H9 (cell line): ENCODE data around the gene DIPK1B. TPM values are rescaled to one million over a fixed set of nuclear protein-coding genes. Genes with fewer than 3 reads are reported as not detected.

ENCODE experiments used
- DNase-seq: peaks from one replicate; pipeline ENCODE4 v3.0.0-alpha.2; 2017
- H2AFZ ChIP-seq: one replicate; pipeline ENCODE4 v1.6.1; 2013; ENCODE audit warnings: mild to moderate bottlenecking, low read length, control low read depth, moderate library complexity
- H2AK5ac ChIP-seq: 2 replicates; pipeline ENCODE4 v1.6.1; 2013; ENCODE audit warnings: low read length, control low read depth, mixed read lengths; ENCODE audit not compliant: insufficient read length
- H2BK120ac ChIP-seq: one replicate; pipeline ENCODE4 v1.6.1; 2013; ENCODE audit warnings: low read depth, mild to moderate bottlenecking, low read length, control low read depth, inconsistent platforms; ENCODE audit not compliant: poor library complexity, severe bottlenecking
- H2BK12ac ChIP-seq: 2 replicates; pipeline ENCODE4 v1.6.1; 2013; ENCODE audit warnings: low read length, control low read depth, mixed read lengths, low read depth; ENCODE audit not compliant: insufficient read length
- H2BK15ac ChIP-seq: 2 replicates; pipeline ENCODE4 v1.6.1; 2013; ENCODE audit warnings: low read depth, low read length, control low read depth
- H2BK20ac ChIP-seq: one replicate; pipeline ENCODE4 v1.6.1; 2013; ENCODE audit warnings: low read depth, mild to moderate bottlenecking, low read length, control low read depth, inconsistent platforms; ENCODE audit not compliant: poor library complexity, severe bottlenecking
- H2BK5ac ChIP-seq: 2 replicates; pipeline ENCODE4 v1.6.1; 2013; ENCODE audit warnings: low read length, control low read depth, mixed read lengths; ENCODE audit not compliant: insufficient read length
- H3K14ac ChIP-seq: 2 replicates; pipeline ENCODE4 v1.6.1; 2013; ENCODE audit warnings: low read length, control low read depth; ENCODE audit not compliant: insufficient read depth
- H3K18ac ChIP-seq: 2 replicates; pipeline ENCODE4 v1.6.1; 2013; ENCODE audit warnings: low read depth, mild to moderate bottlenecking, mixed read lengths, low read length, control low read depth; ENCODE audit not compliant: insufficient read length
- H3K23ac ChIP-seq: 2 replicates; pipeline ENCODE4 v1.6.1; 2013; ENCODE audit warnings: low read length, control low read depth, mixed read lengths, low read depth; ENCODE audit not compliant: insufficient read length
- H3K23me2 ChIP-seq: 2 replicates; pipeline ENCODE4 v1.6.1; 2013; ENCODE audit warnings: low read depth, mild to moderate bottlenecking, mixed read lengths, low read length, control low read depth; ENCODE audit not compliant: insufficient read length, poor library complexity, severe bottlenecking
- H3K27ac ChIP-seq: 2 replicates; pipeline ENCODE4 v1.5.1; 2013; ENCODE audit warnings: low read length, control low read depth, mixed read lengths, low read depth; ENCODE audit not compliant: insufficient read length
- H3K27me3 ChIP-seq: 2 replicates; pipeline ENCODE4 v1.6.1; 2013; ENCODE audit warnings: low read length, control low read depth, inconsistent platforms; ENCODE audit not compliant: insufficient read depth
- H3K4ac ChIP-seq: 2 replicates; pipeline ENCODE4 v1.6.1; 2013; ENCODE audit warnings: low read depth, mild to moderate bottlenecking, control low read depth, inconsistent platforms, low read length, moderate library complexity
- H3K4me1 ChIP-seq: 2 replicates; pipeline ENCODE4 v1.6.1; 2013; ENCODE audit warnings: low read length, control low read depth, inconsistent platforms; ENCODE audit not compliant: insufficient read depth
- H3K4me2 ChIP-seq: 2 replicates; pipeline ENCODE4 v1.6.1; 2013; ENCODE audit warnings: low read length, control low read depth, mixed read lengths; ENCODE audit not compliant: insufficient read length, insufficient read depth
- H3K56ac ChIP-seq: 2 replicates; pipeline ENCODE4 v1.6.1; 2013; ENCODE audit warnings: low read depth, mild to moderate bottlenecking, mixed read lengths, low read length, control low read depth; ENCODE audit not compliant: insufficient read length
- H3K79me1 ChIP-seq: 2 replicates; pipeline ENCODE4 v1.6.1; 2013; ENCODE audit warnings: low read depth, mild to moderate bottlenecking, moderate library complexity, low read length, control low read depth, inconsistent platforms; ENCODE audit not compliant: insufficient read depth, poor library complexity, severe bottlenecking
- H3K79me2 ChIP-seq: 2 replicates; pipeline ENCODE4 v1.6.1; 2013; ENCODE audit warnings: low read length, control low read depth, inconsistent platforms; ENCODE audit not compliant: insufficient read depth
- H3K9ac ChIP-seq: 2 replicates; pipeline ENCODE4 v1.6.1; 2013; ENCODE audit warnings: low read length, control low read depth, mixed read lengths; ENCODE audit not compliant: insufficient read length; ENCODE audit errors: extremely low read depth
- H3K9me3 ChIP-seq: one replicate; pipeline ENCODE4 v1.6.1; 2013; ENCODE audit warnings: low read depth, low read length, inconsistent platforms; ENCODE audit not compliant: control insufficient read depth
- H3T11ph ChIP-seq: one replicate; pipeline ENCODE4 v1.6.1; 2013; ENCODE audit warnings: mild to moderate bottlenecking, low read length, control low read depth, inconsistent platforms
- H4K20me1 ChIP-seq: one replicate; pipeline ENCODE4 v1.6.1; 2013; ENCODE audit not compliant: control insufficient read depth, insufficient read length, insufficient read depth
- H4K5ac ChIP-seq: 2 replicates; pipeline ENCODE4 v1.6.1; 2013; ENCODE audit warnings: low read depth, mild to moderate bottlenecking, mixed read lengths, low read length, control low read depth; ENCODE audit not compliant: insufficient read length
- H4K8ac ChIP-seq: replicated peaks from 2 replicates; pipeline ENCODE4 v1.6.1; 2013; ENCODE audit warnings: low read length, control low read depth, mixed read lengths, low read depth; ENCODE audit not compliant: insufficient read length
- H4K91ac ChIP-seq: 2 replicates; pipeline ENCODE4 v1.6.1; 2013; ENCODE audit warnings: low read depth, mild to moderate bottlenecking, moderate library complexity, mixed read lengths, low read length, control low read depth; ENCODE audit not compliant: insufficient read length
- H3K27ac Mint-ChIP-seq, 3 experiments: 2 replicates in 2 of 3; 3 replicates in 1 of 3; pipeline ENCODE4 v1.8.0; 2020 to 2021; ENCODE audit warnings: mixed read lengths in 3 of 3, mild to moderate bottlenecking in 1 of 3, moderate library complexity in 1 of 3
- H3K27me3 Mint-ChIP-seq: 2 replicates; pipeline ENCODE4 v1.8.0; 2021; ENCODE audit warnings: low read depth, mild to moderate bottlenecking, moderate library complexity, mixed read lengths
- H3K36me3 Mint-ChIP-seq, 3 experiments: 2 replicates in 2 of 3; 3 replicates in 1 of 3; pipeline ENCODE4 v1.8.0; 2020 to 2021; ENCODE audit warnings: low read depth in 3 of 3, mixed read lengths in 3 of 3; ENCODE audit not compliant: insufficient read depth in 1 of 3
- H3K4me1 Mint-ChIP-seq, 2 experiments: 2 replicates each; pipeline ENCODE4 v1.8.0; 2020; ENCODE audit warnings: mixed read lengths in 2 of 2
- H3K4me3 Mint-ChIP-seq, 2 experiments: 2 replicates in 1 of 2; 3 replicates in 1 of 2; pipeline ENCODE4 v1.8.0; 2020 to 2021; ENCODE audit warnings: mild to moderate bottlenecking in 2 of 2, mixed read lengths in 2 of 2, moderate library complexity in 1 of 2
- H3K9me3 Mint-ChIP-seq, 2 experiments: 2 replicates in 1 of 2; 3 replicates in 1 of 2; pipeline ENCODE4 v1.8.0; 2020; ENCODE audit warnings: mild to moderate bottlenecking in 2 of 2, mixed read lengths in 2 of 2, moderate library complexity in 1 of 2
- CTCF ChIP-seq: fragments of 200-600 bp; sonication (generic); conservative IDR thresholded peaks from 3 replicates; pipeline ENCODE4 v1.8.0; 2021; ENCODE audit warnings: antibody characterized with exemption, mild to moderate bottlenecking
- WGBS: extraction: QIAGEN DNeasy Blood & Tissue Kit; methylation state at CpG from one replicate; pipeline ENCODE4 v1.1.7; 2013; ENCODE audit warnings: missing lambda C conversion rate, low lambda C conversion rate, mixed read lengths; ENCODE audit not compliant: insufficient read length; ENCODE audit errors: extremely low coverage; 5-methylcytosine and 5-hydroxymethylcytosine counted together
- total RNA-seq: library from RNA; stranded (reverse); gene quantifications from 2 replicates; pipeline ENCODE4 v1.2.1, GENCODE V29; 2021

The DIPK1B gene
- total RNA-seq, 1 experiment from 2014 or later, result 40.3 TPM

GRCh38 chr9:136707011-136707410, 5.4 kb upstream of the DIPK1B start:
- no peak overlapping the region for H3K4me2 ChIP-seq
- H3K18ac ChIP-seq, result no peak overlapping the region
- no peak overlapping the region for H3K27ac ChIP-seq
- no peak overlapping the region for H3K23ac ChIP-seq
- no peaks in the 10 kb centered on the region for H3K9me3 Mint-ChIP-seq
- H2BK20ac ChIP-seq, result no peak overlapping the region
- no peak overlapping the region for H3K14ac ChIP-seq
- WGBS, result no CpG with 5 or more reads among the region's 7 CpGs
- peaks cover 4% of the 10 kb centered on the region for H3K23me2 ChIP-seq
- no peak overlapping the region for H3T11ph ChIP-seq
- H3K56ac ChIP-seq, result no peak overlapping the region
- H3K4me1 ChIP-seq, result no peaks in the 10 kb centered on the region
- no peak overlapping the region for H4K8ac ChIP-seq
- no peaks in the 10 kb centered on the region for H3K4me1 Mint-ChIP-seq
- no peaks in the 10 kb centered on the region for H4K20me1 ChIP-seq
- H3K4me3 Mint-ChIP-seq, result no peak overlapping the region
- H3K36me3 Mint-ChIP-seq, result no peaks in the 10 kb centered on the region
- H2AFZ ChIP-seq, result no peak overlapping the region
- TF ChIP-seq CTCF, result no peak
- H4K91ac ChIP-seq, result no peak overlapping the region
- no peak for DNase-seq
- H3K9me3 ChIP-seq, result no peaks in the 10 kb centered on the region
- H2AK5ac ChIP-seq, result no peak overlapping the region
- H3K4ac ChIP-seq, result no peak overlapping the region
- no peaks in the 10 kb centered on the region for H3K27me3 ChIP-seq
- no peak overlapping the region for H3K9ac ChIP-seq
- H2BK5ac ChIP-seq, result no peak overlapping the region
- H3K79me2 ChIP-seq, result no peaks in the 10 kb centered on the region
- H3K79me1 ChIP-seq, result no peaks in the 10 kb centered on the region
- peaks cover 63% of the 10 kb centered on the region for H3K27me3 Mint-ChIP-seq
- no peak overlapping the region for H2BK15ac ChIP-seq
- H3K27ac Mint-ChIP-seq, result no peak overlapping the region
- H2BK120ac ChIP-seq, result no peak overlapping the region
- H2BK12ac ChIP-seq, result no peak overlapping the region
- no peak overlapping the region for H4K5ac ChIP-seq
